Activated CD4-positive, alpha-beta T cell treated with anti-CD3 and anti-CD28 coated beads, Interleukin-2, amount 10 ng/mL, durations not matched to agents 24 days and 14 days (primary cell): Measurements from ENCODE around the gene WNT11. TPM values are rescaled to one million over a fixed set of nuclear protein-coding genes. Genes with fewer than 3 reads are reported as not detected.

Experiments used
- DNase-seq: peaks from one replicate; pipeline ENCODE4 v3.0.0; 2022
- H3K27ac Mint-ChIP-seq: one replicate; pipeline ENCODE4 v1.8.0; 2022; ENCODE audit warnings: mild to moderate bottlenecking, mixed read lengths
- H3K27me3 Mint-ChIP-seq: one replicate; pipeline ENCODE4 v1.8.0; 2022; ENCODE audit warnings: mixed read lengths
- H3K36me3 Mint-ChIP-seq: one replicate; pipeline ENCODE4 v1.8.0; 2022; ENCODE audit warnings: low read depth, mild to moderate bottlenecking, mixed read lengths
- H3K4me1 Mint-ChIP-seq: one replicate; pipeline ENCODE4 v1.8.0; 2021; ENCODE audit warnings: mixed read lengths
- H3K4me3 Mint-ChIP-seq: one replicate; pipeline ENCODE4 v1.8.0; 2022; ENCODE audit warnings: mild to moderate bottlenecking, moderate library complexity, mixed read lengths
- H3K9me3 Mint-ChIP-seq: one replicate; pipeline ENCODE4 v1.8.0; 2021; ENCODE audit warnings: mixed read lengths
- intact Hi-C: fragments of 100-400 bp; cut with micrococcal nuclease; formaldehyde crosslinking; loops from one replicate; pipeline ENCODE4 v1.15.1; 2023
- total RNA-seq: library from RNA; stranded (reverse); gene quantifications from 2 replicates; pipeline ENCODE4 v1.2.3, GENCODE V29; 2022

The WNT11 gene
- total RNA-seq, 1 donor from 2014 or later = 1.2 TPM

GRCh38 chr11:76234416-76235232 is 28.3 kb upstream of the WNT11 start:
- peak overlapping the region; percentile 96 for H3K27ac Mint-ChIP-seq
- H3K4me3 Mint-ChIP-seq = peak overlapping the region; percentile 96
- H3K9me3 Mint-ChIP-seq = no peaks in the 10 kb centered on the region
- peaks cover 48% of the 10 kb centered on the region for H3K4me1 Mint-ChIP-seq
- H3K36me3 Mint-ChIP-seq = peaks cover 2% of the 10 kb centered on the region
- peaks cover 13% of the 10 kb centered on the region for H3K27me3 Mint-ChIP-seq
- intact Hi-C loops = loop anchor here (1.0 to 10.0 kb wide), 5 partner anchors 27 to 570 kb away; partner anchors contain the start of gene UVRAG
- no peak for DNase-seq

GRCh38 chr11:76234021-76234415 is 27.7 kb upstream of the WNT11 start:
- peak overlapping the region; percentile 96 for H3K4me3 Mint-ChIP-seq
- peaks cover 48% of the 10 kb centered on the region for H3K4me1 Mint-ChIP-seq
- H3K27me3 Mint-ChIP-seq = peaks cover 12% of the 10 kb centered on the region
- intact Hi-C loops = loop anchor here (10.0 kb wide), 1 partner anchor 571 kb away; no protein-coding TSS in a partner anchor
- no peak overlapping the region for H3K27ac Mint-ChIP-seq
- DNase-seq = peak; percentile 65
- H3K36me3 Mint-ChIP-seq = peaks cover 2% of the 10 kb centered on the region
- no peaks in the 10 kb centered on the region for H3K9me3 Mint-ChIP-seq

- peaks cover 48% of the 10 kb centered on the region for H3K4me1 Mint-ChIP-seq
- DNase-seq = peak; percentile 58
- H3K9me3 Mint-ChIP-seq = no peaks in the 10 kb centered on the region
- H3K27me3 Mint-ChIP-seq = peaks cover 13% of the 10 kb centered on the region
- H3K36me3 Mint-ChIP-seq = peaks cover 2% of the 10 kb centered on the region
- intact Hi-C loops = loop anchor here (10.0 kb wide), 1 partner anchor 571 kb away; no protein-coding TSS in a partner anchor
- peak overlapping the region; percentile 58 for H3K27ac Mint-ChIP-seq
- H3K4me3 Mint-ChIP-seq = peak overlapping the region; percentile 63
Measured at GRCh38 chr11:76233196-76233921, 27.1 kb upstream of the WNT11 start.

GRCh38 chr11:76232026-76232665 is 25.8 kb upstream of the WNT11 start:
- peak; percentile 86 for DNase-seq
- Mint-ChIP-seq H3K4me3 (peak overlapping the region; percentile 70), H3K4me1 (peaks cover 52% of the 10 kb centered on the region), H3K9me3 (no peaks in the 10 kb centered on the region), H3K36me3 (peaks cover 2% of the 10 kb centered on the region), H3K27me3 (peaks cover 9% of the 10 kb centered on the region), H3K27ac (peak overlapping the region; percentile 45)
- intact Hi-C loops = loop anchor here (10.0 kb wide), 1 partner anchor 573 kb away; no protein-coding TSS in a partner anchor

GRCh38 chr11:76231121-76231738 is 24.9 kb upstream of the WNT11 start:
- Mint-ChIP-seq H3K27me3 (peaks cover 4% of the 10 kb centered on the region), H3K36me3 (peaks cover 2% of the 10 kb centered on the region), H3K9me3 (no peaks in the 10 kb centered on the region), H3K4me3 (peak overlapping the region; percentile 3), H3K4me1 (peaks cover 49% of the 10 kb centered on the region), H3K27ac (peak overlapping the region; percentile 6)
- intact Hi-C loops = loop anchor here (10.0 kb wide), 1 partner anchor 574 kb away; no protein-coding TSS in a partner anchor
- DNase-seq = no peak

GRCh38 chr11:76230392-76230791 is 24.1 kb upstream of the WNT11 start:
- no peak overlapping the region for H3K27ac Mint-ChIP-seq

GRCh38 chr11:76229690-76230240 is 23.5 kb upstream of the WNT11 start:
- H3K27me3 Mint-ChIP-seq = peaks cover 2% of the 10 kb centered on the region
- no peak for DNase-seq
- H3K4me3 Mint-ChIP-seq = no peak overlapping the region
- H3K9me3 Mint-ChIP-seq = no peaks in the 10 kb centered on the region
- intact Hi-C loops = loop anchor here (10.0 kb wide), 1 partner anchor 575 kb away; no protein-coding TSS in a partner anchor
- H3K4me1 Mint-ChIP-seq = peaks cover 39% of the 10 kb centered on the region
- H3K27ac Mint-ChIP-seq = no peak overlapping the region
- H3K36me3 Mint-ChIP-seq = no peaks in the 10 kb centered on the region

More at GRCh38 chr11:76230392-76230791, 24.1 kb upstream of the WNT11 start:
- peaks cover 43% of the 10 kb centered on the region for H3K4me1 Mint-ChIP-seq
- intact Hi-C loops = loop anchor here (10.0 kb wide), 1 partner anchor 574 kb away; no protein-coding TSS in a partner anchor
- no peaks in the 10 kb centered on the region for H3K9me3 Mint-ChIP-seq
- no peak for DNase-seq
- no peak overlapping the region for H3K4me3 Mint-ChIP-seq
- peaks cover 2% of the 10 kb centered on the region for H3K27me3 Mint-ChIP-seq
- H3K36me3 Mint-ChIP-seq = no peaks in the 10 kb centered on the region

- intact Hi-C loops = no loop called here
- Mint-ChIP-seq H3K27me3 (peaks cover 3% of the 10 kb centered on the region), H3K4me3 (no peak overlapping the region), H3K27ac (no peak overlapping the region), H3K36me3 (no peaks in the 10 kb centered on the region), H3K4me1 (peaks cover 35% of the 10 kb centered on the region), H3K9me3 (no peaks in the 10 kb centered on the region)
- no peak for DNase-seq
Measured at GRCh38 chr11:76228875-76229149, 22.5 kb upstream of the WNT11 start.

GRCh38 chr11:76228071-76228874 is 22.0 kb upstream of the WNT11 start:
- intact Hi-C loops = no loop called here
- Mint-ChIP-seq H3K27me3 (peaks cover 3% of the 10 kb centered on the region), H3K4me1 (peaks cover 31% of the 10 kb centered on the region), H3K27ac (no peak overlapping the region), H3K4me3 (no peak overlapping the region), H3K9me3 (no peaks in the 10 kb centered on the region), H3K36me3 (no peaks in the 10 kb centered on the region)
- DNase-seq = no peak

- intact Hi-C loops = no loop called here
Measured at GRCh38 chr11:76226626-76227025, 20.3 kb upstream of the WNT11 start.

GRCh38 chr11:76225122-76225611 is 18.9 kb upstream of the WNT11 start:
- Mint-ChIP-seq H3K36me3 (no peaks in the 10 kb centered on the region), H3K4me3 (no peak overlapping the region), H3K27me3 (peaks cover 19% of the 10 kb centered on the region), H3K27ac (no peak overlapping the region), H3K9me3 (no peaks in the 10 kb centered on the region), H3K4me1 (peaks cover 6% of the 10 kb centered on the region)
- intact Hi-C loops = no loop called here
- DNase-seq = no peak

More at GRCh38 chr11:76226626-76227025, 20.3 kb upstream of the WNT11 start:
- H3K4me3 Mint-ChIP-seq = no peak overlapping the region
- peaks cover 14% of the 10 kb centered on the region for H3K4me1 Mint-ChIP-seq
- no peak for DNase-seq
- H3K27me3 Mint-ChIP-seq = peaks cover 8% of the 10 kb centered on the region
- H3K27ac Mint-ChIP-seq = no peak overlapping the region
- H3K9me3 Mint-ChIP-seq = no peaks in the 10 kb centered on the region
- H3K36me3 Mint-ChIP-seq = no peaks in the 10 kb centered on the region

- intact Hi-C loops = no loop called here
- H3K27ac Mint-ChIP-seq = no peak overlapping the region
- no peaks in the 10 kb centered on the region for H3K36me3 Mint-ChIP-seq
- H3K4me3 Mint-ChIP-seq = no peak overlapping the region
- H3K27me3 Mint-ChIP-seq = peaks cover 23% of the 10 kb centered on the region
- no peak for DNase-seq
- peaks cover 6% of the 10 kb centered on the region for H3K4me1 Mint-ChIP-seq
- no peaks in the 10 kb centered on the region for H3K9me3 Mint-ChIP-seq
Measured at GRCh38 chr11:76224461-76225121, 18.3 kb upstream of the WNT11 start.
